ENCODE measurements around the gene MSI2.

Gene MSI2

DNA sequence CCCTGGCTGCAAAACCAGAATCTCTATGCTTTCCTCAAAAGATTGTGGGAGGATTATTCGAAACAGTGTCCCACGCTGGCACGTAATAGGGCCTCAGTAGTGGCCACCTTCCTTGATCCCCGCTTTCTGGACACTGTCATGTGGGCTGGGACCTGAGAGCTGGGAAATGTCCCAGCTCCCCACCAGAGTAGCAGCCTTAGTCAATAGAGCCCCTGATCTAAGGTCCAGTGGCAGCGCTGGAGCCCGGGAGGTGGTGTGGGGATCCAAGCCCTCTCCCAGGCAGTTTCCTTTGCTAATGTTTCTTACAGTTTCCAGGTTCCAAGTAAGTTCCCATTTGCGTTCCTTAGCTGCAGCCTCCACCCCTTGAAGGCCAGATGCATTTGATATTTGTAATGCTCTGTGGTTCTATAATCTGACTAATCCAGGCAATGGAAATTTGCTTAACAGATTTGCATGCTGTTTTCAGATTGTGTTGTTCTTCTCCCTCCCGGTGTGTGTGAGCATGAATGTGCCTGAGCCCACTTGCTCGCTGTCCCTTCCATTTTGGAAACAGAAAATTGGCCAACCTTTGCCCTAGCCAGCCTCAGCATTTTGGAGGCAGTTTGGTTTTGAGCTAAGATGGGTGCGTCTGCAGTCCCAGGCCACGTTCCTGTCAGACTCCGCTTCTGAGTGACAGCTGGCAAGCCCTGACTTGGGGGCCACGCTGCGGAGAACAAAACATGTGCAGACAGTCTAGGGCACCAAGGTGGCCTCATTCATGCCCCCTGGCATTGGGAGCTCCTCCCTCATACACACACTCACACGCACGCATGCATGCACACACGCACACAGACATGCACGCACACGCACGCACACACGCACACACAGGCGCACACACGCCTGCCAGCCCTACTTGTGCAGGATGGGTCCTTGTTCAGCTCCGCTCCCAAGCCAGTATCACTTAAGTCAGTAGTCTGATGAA is 419.4 kb downstream of the MSI2 start:
- no peak for DNase-seq (ENCODE audit: low read depth)
- TF ChIP-seq, protein P1, sequence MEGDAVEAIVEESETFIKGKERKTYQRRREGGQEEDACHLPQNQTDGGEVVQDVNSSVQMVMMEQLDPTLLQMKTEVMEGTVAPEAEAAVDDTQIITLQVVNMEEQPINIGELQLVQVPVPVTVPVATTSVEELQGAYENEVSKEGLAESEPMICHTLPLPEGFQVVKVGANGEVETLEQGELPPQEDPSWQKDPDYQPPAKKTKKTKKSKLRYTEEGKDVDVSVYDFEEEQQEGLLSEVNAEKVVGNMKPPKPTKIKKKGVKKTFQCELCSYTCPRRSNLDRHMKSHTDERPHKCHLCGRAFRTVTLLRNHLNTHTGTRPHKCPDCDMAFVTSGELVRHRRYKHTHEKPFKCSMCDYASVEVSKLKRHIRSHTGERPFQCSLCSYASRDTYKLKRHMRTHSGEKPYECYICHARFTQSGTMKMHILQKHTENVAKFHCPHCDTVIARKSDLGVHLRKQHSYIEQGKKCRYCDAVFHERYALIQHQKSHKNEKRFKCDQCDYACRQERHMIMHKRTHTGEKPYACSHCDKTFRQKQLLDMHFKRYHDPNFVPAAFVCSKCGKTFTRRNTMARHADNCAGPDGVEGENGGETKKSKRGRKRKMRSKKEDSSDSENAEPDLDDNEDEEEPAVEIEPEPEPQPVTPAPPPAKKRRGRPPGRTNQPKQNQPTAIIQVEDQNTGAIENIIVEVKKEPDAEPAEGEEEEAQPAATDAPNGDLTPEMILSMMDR (IDR thresholded peaks at IDR 0.05; ENCODE audit: control insufficient read depth, extremely low read depth, insufficient read depth): no peak
- no peak overlapping the region for H3K4me3 ChIP-seq (ENCODE audit: low read depth, low read length)

DNA sequence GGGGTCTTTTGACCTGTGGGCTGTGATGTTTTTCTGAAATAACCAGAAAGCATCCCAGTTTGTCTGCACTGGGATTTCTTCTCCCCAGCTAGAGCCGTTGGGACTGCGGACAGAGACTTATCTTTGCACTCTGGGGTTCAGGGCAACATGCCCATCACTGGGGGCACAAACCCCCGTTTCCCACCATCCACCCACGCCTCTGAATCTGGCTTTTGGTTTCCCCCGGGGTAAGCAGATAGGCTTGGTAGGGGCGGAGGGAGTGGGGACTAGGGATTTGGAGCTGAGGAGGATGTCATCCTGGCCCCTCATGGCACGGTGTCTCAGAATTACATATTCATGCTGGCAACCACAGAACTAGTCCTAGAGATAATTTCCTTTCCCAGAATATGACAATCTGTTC is 420.2 kb downstream of the MSI2 start:
- TF ChIP-seq, protein P1 (IDR thresholded peaks at IDR 0.05; ENCODE audit: control insufficient read depth, extremely low read depth, insufficient read depth): no peak
- DNase-seq (ENCODE audit: low read depth): no peak
- H3K4me3 ChIP-seq (ENCODE audit: low read depth, low read length): no peak overlapping the region

DNA sequence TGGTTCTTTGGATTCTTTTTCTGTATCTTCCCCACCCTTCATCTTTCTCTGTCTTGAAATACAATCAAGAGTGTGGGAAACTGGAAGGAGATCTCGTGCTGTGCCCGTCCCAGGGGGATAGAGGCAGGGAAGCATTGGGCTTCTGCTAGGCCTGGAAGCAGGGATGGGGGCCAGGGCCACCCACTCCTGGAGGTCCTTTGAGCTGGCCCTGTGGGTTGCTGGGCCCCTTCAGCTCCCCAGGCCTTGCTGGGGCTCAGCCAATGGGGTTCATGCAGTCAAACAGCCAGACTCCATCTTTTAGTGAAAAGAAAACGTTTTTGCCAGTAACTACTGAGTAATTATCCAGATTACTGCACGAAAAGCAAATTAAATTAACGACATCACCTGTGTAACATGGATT is 421.0 kb downstream of the MSI2 start:
- TF ChIP-seq, protein P1 (IDR thresholded peaks at IDR 0.05; ENCODE audit: control insufficient read depth, extremely low read depth, insufficient read depth): no peak
- H3K4me3 ChIP-seq (ENCODE audit: low read depth, low read length): no peak overlapping the region
- no peak for DNase-seq (ENCODE audit: low read depth)

DNA sequence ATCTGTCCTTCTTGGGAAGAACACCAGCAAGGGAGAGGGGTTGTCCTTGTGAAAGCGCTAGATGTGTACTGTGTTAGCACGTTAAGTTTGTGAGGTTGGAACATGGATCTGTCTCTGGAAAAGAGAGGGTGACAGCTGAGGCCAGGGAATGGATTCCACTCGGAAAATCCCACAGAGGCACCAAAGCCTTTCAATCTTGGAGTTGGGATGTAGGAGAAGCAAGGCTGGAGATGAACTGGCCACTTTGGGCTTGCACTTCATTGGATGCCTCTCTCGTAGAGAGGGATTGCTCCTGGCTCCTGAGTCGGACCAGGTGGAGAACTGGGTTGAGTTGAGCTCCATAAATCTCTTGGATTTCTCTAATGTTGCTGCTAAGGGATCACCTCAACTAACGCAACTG is 421.5 kb downstream of the MSI2 start:
- no peak overlapping the region for H3K4me3 ChIP-seq (ENCODE audit: low read depth, low read length)
- no peak for DNase-seq (ENCODE audit: low read depth)
- TF ChIP-seq, protein P1 (IDR thresholded peaks at IDR 0.05; ENCODE audit: control insufficient read depth, extremely low read depth, insufficient read depth): no peak

DNA sequence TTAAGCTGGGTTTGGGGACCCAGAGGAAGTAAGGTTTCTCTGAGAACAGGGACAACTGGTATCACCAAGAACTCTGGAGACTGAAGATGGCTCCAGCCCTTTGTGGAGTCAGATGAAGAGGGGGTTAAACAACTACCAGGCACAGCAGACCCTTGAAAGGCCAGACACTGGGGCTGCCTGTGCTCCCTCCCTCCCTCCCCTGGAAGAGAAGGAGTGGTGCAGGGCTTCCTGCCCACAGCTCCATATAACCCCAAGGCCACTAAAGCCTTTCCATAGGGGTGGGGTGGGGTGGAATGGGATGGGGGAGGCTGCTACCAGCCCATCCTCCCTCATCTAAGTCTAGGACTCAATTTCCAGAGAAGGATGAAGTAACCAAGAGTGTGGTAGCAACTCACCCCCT is 422.1 kb downstream of the MSI2 start:
- TF ChIP-seq, protein P1 (IDR thresholded peaks at IDR 0.05; ENCODE audit: control insufficient read depth, extremely low read depth, insufficient read depth): no peak
- H3K4me3 ChIP-seq (ENCODE audit: low read depth, low read length): no peak overlapping the region
- no peak for DNase-seq (ENCODE audit: low read depth)

DNA sequence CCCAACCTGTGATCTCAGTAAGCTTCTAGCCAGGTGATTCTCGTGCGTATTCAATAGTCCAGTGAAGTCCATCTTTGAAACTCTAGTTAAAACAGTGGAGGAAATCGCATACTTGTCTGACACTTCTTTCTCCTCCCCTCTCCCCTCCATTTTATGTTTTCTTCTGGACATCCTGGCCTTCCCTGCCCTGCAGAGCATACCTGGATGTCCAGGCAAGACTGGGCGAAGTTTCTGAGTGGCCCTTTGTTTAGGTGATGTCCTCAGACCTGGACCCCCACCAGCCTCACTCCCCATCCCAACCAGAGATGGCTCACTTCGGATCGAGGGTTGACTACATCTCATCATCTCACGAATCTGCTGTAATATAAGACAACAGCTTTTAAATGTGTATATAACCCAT is 423.0 kb downstream of the MSI2 start:
- H3K4me3 ChIP-seq (ENCODE audit: low read depth, low read length): no peak overlapping the region
- TF ChIP-seq, protein P1 (IDR thresholded peaks at IDR 0.05; ENCODE audit: control insufficient read depth, extremely low read depth, insufficient read depth): no peak
- DNase-seq (ENCODE audit: low read depth): no peak

Measured in LNCaP clone FGC (cell line).